ENCODE measurements around the gene ISL2. TPM values are rescaled to one million over a fixed set of nuclear protein-coding genes. Genes with fewer than 3 reads are reported as not detected.

Gene ISL2
- total RNA-seq, 1 experiment from 2014 or later = 0.51 TPM

DNA sequence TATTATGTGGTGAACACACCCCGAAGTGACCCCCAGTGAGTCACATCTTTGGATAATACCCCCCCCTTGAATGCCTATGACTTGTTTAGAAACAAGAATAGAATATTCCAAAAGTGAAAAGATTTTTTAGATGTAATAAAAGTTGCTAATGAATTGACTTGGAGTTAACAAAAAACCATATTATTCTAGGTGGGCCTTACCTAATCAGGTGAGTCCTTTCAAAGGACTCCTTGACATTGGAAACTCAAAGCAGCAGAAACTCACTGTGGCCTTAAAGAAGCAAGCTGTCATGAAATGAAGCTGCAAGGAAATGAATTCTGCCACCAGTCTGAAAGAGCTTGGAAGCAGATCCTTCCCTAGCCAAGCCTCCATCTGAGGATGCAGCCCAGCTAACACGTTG, 10.9 kb upstream of the ISL2 start:
- H3K9me3 ChIP-seq (ENCODE audit: control insufficient read depth, insufficient read depth, low read depth, low read length) = no peaks in the 10 kb centered on the region
- intact Hi-C loops (cut with micrococcal nuclease; ENCODE audit: unreplicated experiment) = no loop called here
- H3K4me1 ChIP-seq (ENCODE audit: control insufficient read depth, insufficient read depth, low read length) = no peaks in the 10 kb centered on the region
- no TSS peak for BruUV-seq (replicated peaks)
- no peak overlapping the region for H3K4me3 ChIP-seq (ENCODE audit: low read depth in 2 of 2, low read length in 2 of 2)
- TF ChIP-seq TCF7L2 (IDR thresholded peaks at IDR 0.05; ENCODE audit: low read depth, low read length) (no peak), SIN3A (IDR thresholded peaks at IDR 0.05; ENCODE audit: borderline replicate concordance, insufficient read depth, low read depth, low read length) (no peak)
- TF ChIP-seq, protein P1, sequence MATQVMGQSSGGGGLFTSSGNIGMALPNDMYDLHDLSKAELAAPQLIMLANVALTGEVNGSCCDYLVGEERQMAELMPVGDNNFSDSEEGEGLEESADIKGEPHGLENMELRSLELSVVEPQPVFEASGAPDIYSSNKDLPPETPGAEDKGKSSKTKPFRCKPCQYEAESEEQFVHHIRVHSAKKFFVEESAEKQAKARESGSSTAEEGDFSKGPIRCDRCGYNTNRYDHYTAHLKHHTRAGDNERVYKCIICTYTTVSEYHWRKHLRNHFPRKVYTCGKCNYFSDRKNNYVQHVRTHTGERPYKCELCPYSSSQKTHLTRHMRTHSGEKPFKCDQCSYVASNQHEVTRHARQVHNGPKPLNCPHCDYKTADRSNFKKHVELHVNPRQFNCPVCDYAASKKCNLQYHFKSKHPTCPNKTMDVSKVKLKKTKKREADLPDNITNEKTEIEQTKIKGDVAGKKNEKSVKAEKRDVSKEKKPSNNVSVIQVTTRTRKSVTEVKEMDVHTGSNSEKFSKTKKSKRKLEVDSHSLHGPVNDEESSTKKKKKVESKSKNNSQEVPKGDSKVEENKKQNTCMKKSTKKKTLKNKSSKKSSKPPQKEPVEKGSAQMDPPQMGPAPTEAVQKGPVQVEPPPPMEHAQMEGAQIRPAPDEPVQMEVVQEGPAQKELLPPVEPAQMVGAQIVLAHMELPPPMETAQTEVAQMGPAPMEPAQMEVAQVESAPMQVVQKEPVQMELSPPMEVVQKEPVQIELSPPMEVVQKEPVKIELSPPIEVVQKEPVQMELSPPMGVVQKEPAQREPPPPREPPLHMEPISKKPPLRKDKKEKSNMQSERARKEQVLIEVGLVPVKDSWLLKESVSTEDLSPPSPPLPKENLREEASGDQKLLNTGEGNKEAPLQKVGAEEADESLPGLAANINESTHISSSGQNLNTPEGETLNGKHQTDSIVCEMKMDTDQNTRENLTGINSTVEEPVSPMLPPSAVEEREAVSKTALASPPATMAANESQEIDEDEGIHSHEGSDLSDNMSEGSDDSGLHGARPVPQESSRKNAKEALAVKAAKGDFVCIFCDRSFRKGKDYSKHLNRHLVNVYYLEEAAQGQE (IDR thresholded peaks at IDR 0.05; ENCODE audit: insufficient read depth in 1 of 2, low read depth in 2 of 2, low read length in 1 of 2) = no peak
- TF ChIP-seq, protein P2, sequence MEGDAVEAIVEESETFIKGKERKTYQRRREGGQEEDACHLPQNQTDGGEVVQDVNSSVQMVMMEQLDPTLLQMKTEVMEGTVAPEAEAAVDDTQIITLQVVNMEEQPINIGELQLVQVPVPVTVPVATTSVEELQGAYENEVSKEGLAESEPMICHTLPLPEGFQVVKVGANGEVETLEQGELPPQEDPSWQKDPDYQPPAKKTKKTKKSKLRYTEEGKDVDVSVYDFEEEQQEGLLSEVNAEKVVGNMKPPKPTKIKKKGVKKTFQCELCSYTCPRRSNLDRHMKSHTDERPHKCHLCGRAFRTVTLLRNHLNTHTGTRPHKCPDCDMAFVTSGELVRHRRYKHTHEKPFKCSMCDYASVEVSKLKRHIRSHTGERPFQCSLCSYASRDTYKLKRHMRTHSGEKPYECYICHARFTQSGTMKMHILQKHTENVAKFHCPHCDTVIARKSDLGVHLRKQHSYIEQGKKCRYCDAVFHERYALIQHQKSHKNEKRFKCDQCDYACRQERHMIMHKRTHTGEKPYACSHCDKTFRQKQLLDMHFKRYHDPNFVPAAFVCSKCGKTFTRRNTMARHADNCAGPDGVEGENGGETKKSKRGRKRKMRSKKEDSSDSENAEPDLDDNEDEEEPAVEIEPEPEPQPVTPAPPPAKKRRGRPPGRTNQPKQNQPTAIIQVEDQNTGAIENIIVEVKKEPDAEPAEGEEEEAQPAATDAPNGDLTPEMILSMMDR (IDR thresholded peaks at IDR 0.05) = no peak
- no peaks in the 10 kb centered on the region for H3K36me3 ChIP-seq (ENCODE audit: control insufficient read depth, insufficient read depth, low read length)
- H3K27ac ChIP-seq (ENCODE audit: low read length) = no peak overlapping the region
- ATAC-seq (no peak), DNase-seq (ENCODE audit: low read depth, low spot score) (no peak)
- CTCF ChIA-PET = interaction anchor here (0.6 kb wide), 1 partner anchor 36 kb away, joined by 8 read pairs; no protein-coding TSS in a partner anchor
- POLR2A ChIA-PET = no interaction called here
- no peaks in the 10 kb centered on the region; the same call in 1 of the 2 replicates for H3K27me3 ChIP-seq (ENCODE audit: control insufficient read depth, insufficient read depth, low read length)
- in situ Hi-C loops (cut with HindIII; ENCODE audit: low pct_unique_long_range_greater_than_20kb, low sequenced_read_pairs) = no loop called here

DNA sequence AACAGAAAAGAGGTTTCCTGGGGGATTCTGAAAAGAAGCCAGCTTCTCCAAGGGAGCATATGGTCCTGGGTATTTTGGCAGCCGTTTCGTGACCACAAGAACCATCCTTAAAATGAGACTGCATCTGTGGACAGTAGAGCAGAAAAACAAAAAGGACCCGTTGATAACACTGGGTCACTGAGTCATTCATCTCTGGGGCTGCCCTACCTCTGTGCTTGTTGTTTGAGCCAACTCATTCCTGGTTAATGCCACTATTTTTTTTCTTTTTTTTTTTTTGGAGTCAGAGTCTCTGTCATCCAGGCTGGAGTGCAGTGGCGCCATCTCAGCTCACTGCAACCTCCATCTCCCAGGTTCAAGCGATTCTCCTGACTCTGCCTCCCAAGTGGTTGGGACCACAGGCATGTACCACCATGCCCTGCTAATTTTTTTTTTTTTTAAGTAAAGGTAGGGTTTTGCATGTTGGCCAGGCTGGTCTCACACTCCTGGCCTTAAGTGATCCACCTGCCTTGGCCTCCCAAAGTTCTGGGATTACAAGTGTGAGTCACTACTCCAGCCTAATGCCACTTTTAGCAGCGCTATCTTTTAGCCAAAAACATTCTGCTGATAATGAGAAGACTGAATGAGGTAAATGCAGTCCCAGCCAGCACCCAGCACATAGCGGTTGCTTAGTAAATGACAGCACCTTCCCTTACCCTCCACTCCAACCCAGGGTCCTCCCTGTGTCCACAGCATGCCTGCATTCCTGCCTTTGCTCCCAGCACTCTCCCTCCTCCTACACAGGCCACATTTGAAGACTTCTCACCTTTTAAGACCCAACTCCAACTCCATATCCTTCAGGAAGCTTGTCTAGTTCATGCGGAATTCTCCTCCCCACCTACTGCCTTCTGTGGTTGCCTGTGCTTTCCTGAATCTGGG, 9.1 kb upstream of the ISL2 start:
- ATAC-seq (no peak), DNase-seq (ENCODE audit: low read depth, low spot score) (no peak)
- intact Hi-C loops (cut with micrococcal nuclease; ENCODE audit: unreplicated experiment) (no loop called here), in situ Hi-C loops (cut with HindIII; ENCODE audit: low pct_unique_long_range_greater_than_20kb, low sequenced_read_pairs) (no loop called here)
- BruUV-seq (replicated peaks) = no TSS peak
- no peaks in the 10 kb centered on the region; the same call in 1 of the 2 replicates for H3K27me3 ChIP-seq (ENCODE audit: control insufficient read depth, insufficient read depth, low read length)
- H3K4me1 ChIP-seq (ENCODE audit: control insufficient read depth, insufficient read depth, low read length) = no peaks in the 10 kb centered on the region
- no peaks in the 10 kb centered on the region for H3K9me3 ChIP-seq (ENCODE audit: control insufficient read depth, insufficient read depth, low read depth, low read length)
- H3K27ac ChIP-seq (ENCODE audit: low read length) = no peak overlapping the region
- CTCF ChIA-PET = interaction anchor here (0.5 kb wide), 1 partner anchor 17 kb away, joined by 11 read pairs; no protein-coding TSS in a partner anchor
- no peak overlapping the region for H3K4me3 ChIP-seq (ENCODE audit: low read depth in 2 of 2, low read length in 2 of 2)
- POLR2A ChIA-PET = no interaction called here
- no peaks in the 10 kb centered on the region for H3K36me3 ChIP-seq (ENCODE audit: control insufficient read depth, insufficient read depth, low read length)
- TF ChIP-seq, protein P1 (IDR thresholded peaks at IDR 0.05; ENCODE audit: insufficient read depth in 1 of 2, low read depth in 2 of 2, low read length in 1 of 2) = no peak
- TF ChIP-seq, protein P2 (IDR thresholded peaks at IDR 0.05) = no peak
- TF ChIP-seq POLR2AphosphoS5 (IDR thresholded peaks at IDR 0.05; ENCODE audit: low read depth, low read length) = no peak
- TF ChIP-seq TCF7L2 (IDR thresholded peaks at IDR 0.05; ENCODE audit: low read depth, low read length) = no peak
- TF ChIP-seq SIN3A (IDR thresholded peaks at IDR 0.05; ENCODE audit: borderline replicate concordance, insufficient read depth, low read depth, low read length) = no peak

Measured in Panc1 (cell line).